Right lobe of liver (tissue), 6 donors: Measurements from ENCODE around the gene GPI. TPM values are rescaled to one million over a fixed set of nuclear protein-coding genes. Genes with fewer than 3 reads are reported as not detected.

Experiments
- ATAC-seq, 4 donors: fragments of 200-7000 bp; cut with Tn5 transposase; one replicate each; pipeline ENCODE4 v1.9.1; 2020; ENCODE audit warnings: mild to moderate bottlenecking in 4 of 4, moderate library complexity in 4 of 4
- DNase-seq, 3 donors: peaks; one replicate each; pipeline ENCODE4 v3.0.0-alpha.2; 2020
- H3K27ac ChIP-seq, 3 donors: fragments of 200-600 bp; one replicate each; pipeline ENCODE4 v1.8.0; 2022
- H3K27me3 ChIP-seq, 2 donors: fragments of 200-600 bp; one replicate each; pipeline ENCODE4 v1.8.0; 2022
- H3K36me3 ChIP-seq, 4 donors: fragments of 200-600 bp; sonication (generic) in 1 of 4; one replicate each; pipeline versions ENCODE4 v1.5.1 to v1.8.0; 2017 to 2022; ENCODE audit warnings: control low read depth in 1 of 4
- H3K4me1 ChIP-seq, 4 donors: fragments of 200-600 bp; sonication (generic) in 1 of 4; one replicate each; pipeline versions ENCODE4 v1.5.1 to v1.8.0; 2017 to 2022; ENCODE audit warnings: control low read depth in 1 of 4
- H3K4me3 ChIP-seq, 3 donors: fragments of 200-600 bp; one replicate each; pipeline ENCODE4 v1.8.0; 2022
- H3K9me3 ChIP-seq, 4 donors: fragments of 200-600 bp; sonication (generic) in 1 of 4; one replicate each; pipeline versions ENCODE4 v1.5.1 to v1.8.0; 2017 to 2022; ENCODE audit warnings: control low read depth in 1 of 4
- CTCF ChIP-seq, 4 donors: fragments of 200-600 bp in 3 of 4; fragments of 450-650 bp in 1 of 4; IDR thresholded peaks; one replicate each; pipeline versions ENCODE4 v1.5.1 to v1.8.0; 2016 to 2022; ENCODE audit warnings: antibody characterized with exemption in 4 of 4, mild to moderate bottlenecking in 2 of 4
- POLR2A ChIP-seq: fragments of 450-650 bp; IDR thresholded peaks from one replicate; pipeline ENCODE4 v1.6.1; 2017; ENCODE audit warnings: antibody characterized with exemption, mild to moderate bottlenecking
- WGBS: methylation state at CpG from one replicate; pipeline ENCODE4 v1.1.6; 2018; ENCODE audit warnings: low coverage, low lambda C conversion rate; ENCODE audit not compliant: insufficient coverage; ENCODE audit errors: missing lambda C conversion rate; 5-methylcytosine and 5-hydroxymethylcytosine counted together
- intact Hi-C, 2 donors: fragments of 100-400 bp; cut with DNase I; formaldehyde crosslinking; loops; one replicate each; pipeline versions ENCODE4 v1.11.2 to v1.14.1; 2022
- total RNA-seq, 6 experiments: library from RNA; depleted of rRNA in 2 of 6; stranded (reverse); fragments of >200 nt in 2 of 6; fragmentation: NEBNext Ultra II Directional in 3 of 6; extraction: Animal tissue kit (Norgen Biotek cat#: 25700) in 3 of 6; gene quantifications; one replicate each; pipeline versions ENCODE4 v1.1.0 to v1.2.4, GENCODE V29; 2016 to 2023
- donor health status: DM: no; HTN: yes; CAD: no.
- donor health status: DM: no; HTN: no; CAD: no.
- donor health status: DM: no; HTN: no; CAD: no.
- donor health status: DM: no; HTN: yes; CAD: no.
- donor health status: DM: no; HTN: yes; CAD: no.

GPI gene
- total RNA-seq, 6 experiments from 2014 or later: 163 to 364 (median 256) TPM

GRCh38 chr19:34355201-34355600 is 9.8 kb upstream of the GPI start:
- intact Hi-C loops: no loop called here

GRCh38 chr19:34356875-34357274 is 8.1 kb upstream of the GPI start:
- Histone ChIP-seq H3K36me3 (peaks cover 0 to 27% (median under 1%) of the 10 kb centered on the region in 4 donors), H3K27me3 (no peaks in the 10 kb centered on the region), H3K27ac (no peak overlapping the region), H3K4me1 (peaks cover 0 to 12% (median 0%) of the 10 kb centered on the region in 4 donors), H3K9me3 (no peaks in the 10 kb centered on the region), H3K4me3 (no peak overlapping the region)
- peak in 1 of 3 donors; percentile 20 for DNase-seq
- intact Hi-C loops: no loop called here
- no peak for TF ChIP-seq POLR2A
- no peak for TF ChIP-seq CTCF (IDR thresholded peaks at IDR 0.05)
- ATAC-seq: no peak
- WGBS: 100% methylated on average over 1 of the region's 4 CpGs

More at GRCh38 chr19:34355201-34355600, 9.8 kb upstream of the GPI start:
- H3K27ac ChIP-seq: no peak overlapping the region
- no peaks in the 10 kb centered on the region for H3K9me3 ChIP-seq
- WGBS: 96% methylated on average over 8 of the region's 8 CpGs
- TF ChIP-seq CTCF (IDR thresholded peaks at IDR 0.05): no peak
- H3K27me3 ChIP-seq: no peaks in the 10 kb centered on the region
- H3K4me1 ChIP-seq: peaks cover 0 to 12% (median 0%) of the 10 kb centered on the region in 4 donors
- H3K36me3 ChIP-seq: peaks cover 0 to 27% (median 4%) of the 10 kb centered on the region in 4 donors
- DNase-seq (peak in 1 of 3 donors; percentile 30), ATAC-seq (no peak)
- no peak overlapping the region for H3K4me3 ChIP-seq

GRCh38 chr19:34357431-34357830 is 7.6 kb upstream of the GPI start:
- H3K4me1 ChIP-seq: peaks cover 0 to 12% (median 0%) of the 10 kb centered on the region in 4 donors
- no peaks in the 10 kb centered on the region for H3K9me3 ChIP-seq
- DNase-seq (no peak), ATAC-seq (no peak)
- no peak overlapping the region for H3K27ac ChIP-seq
- peaks cover 0 to 26% (median 0%) of the 10 kb centered on the region in 4 donors for H3K36me3 ChIP-seq
- H3K27me3 ChIP-seq: no peaks in the 10 kb centered on the region
- H3K4me3 ChIP-seq: no peak overlapping the region
- 100% methylated on average over 2 of the region's 4 CpGs for WGBS
- TF ChIP-seq POLR2A (no peak), CTCF (IDR thresholded peaks at IDR 0.05) (no peak)
- intact Hi-C loops: no loop called here

GRCh38 chr19:34359140-34359953 is 5.6 kb upstream of the GPI start:
- Histone ChIP-seq H3K27me3 (no peaks in the 10 kb centered on the region), H3K36me3 (peaks cover 0 to 8% (median 0%) of the 10 kb centered on the region in 4 donors), H3K4me3 (peak overlapping the region; percentile 17 to 59 (median 49)), H3K4me1 (peaks cover 0 to 12% (median 0%) of the 10 kb centered on the region in 4 donors), H3K27ac (peak overlapping the region; percentile 66 to 87 (median 77)), H3K9me3 (no peaks in the 10 kb centered on the region)
- peak; percentile 99 for DNase-seq
- ATAC-seq: peak; percentile 86 to 95 (median 93)
- peak; percentile 37 to 69 (median 60) for TF ChIP-seq CTCF (IDR thresholded peaks at IDR 0.05)
- TF ChIP-seq POLR2A: peak; percentile 57
- intact Hi-C loops: no loop called here
- WGBS: 3% methylated on average over 13 of the region's 61 CpGs
